IMR-90 (cell line): ENCODE results near the gene MTHFD2L. TPM values are rescaled to one million over a fixed set of nuclear protein-coding genes. Genes with fewer than 3 reads are reported as not detected.

ENCODE experiments used
- ATAC-seq: fragments of 200-7000 bp; cut with Tn5 transposase; 2 replicates; pipeline ENCODE4 v1.9.1; 2020; ENCODE audit warnings: low read depth, mild to moderate bottlenecking, moderate library complexity
- BruUV-seq: library from RNA; stranded (reverse); fragments of 400-500 nt; replicated peaks from 2 replicates; lab custom pipeline; 2021; lab: Mats Ljungman, UMichigan
- CTCF ChIA-PET: fragments of 300-600 bp; formaldehyde crosslinking; extraction: SDS; loops from one replicate; lab custom pipeline; 2021; ENCODE audit warnings: antibody characterized with exemption; lab: Yijun Ruan, JAX
- POLR2A ChIA-PET: fragments of 300-600 bp; sonication (Branson Sonifier 250); formaldehyde crosslinking; loops from one replicate; lab custom pipeline; 2022; ENCODE audit warnings: antibody characterized with exemption; ENCODE audit not compliant: unreplicated experiment; lab: Charles Lee
- DNase-seq: peaks from one replicate; pipeline ENCODE4 v3.0.0; 2013
- H2AFZ ChIP-seq: replicated peaks from 2 replicates; pipeline ENCODE3; 2013; ENCODE audit warnings: low read length, mild to moderate bottlenecking; ENCODE audit not compliant: poor library complexity
- H2AK5ac ChIP-seq: 2 replicates; pipeline ENCODE4 v1.6.1; 2013; ENCODE audit warnings: low read depth, low read length, inconsistent platforms
- H2AK9ac ChIP-seq: replicated peaks from 2 replicates; pipeline ENCODE3; 2013; ENCODE audit warnings: mild to moderate bottlenecking, low read depth, low read length, moderate library complexity; ENCODE audit not compliant: poor library complexity
- H2BK120ac ChIP-seq: 2 replicates; pipeline ENCODE4 v1.6.1; 2013; ENCODE audit warnings: low read depth, low read length, inconsistent platforms
- H2BK15ac ChIP-seq: 3 replicates; pipeline ENCODE4 v1.6.1; 2013; ENCODE audit warnings: low read depth, low read length, inconsistent platforms
- H2BK20ac ChIP-seq: 2 replicates; pipeline ENCODE4 v1.6.1; 2013; ENCODE audit warnings: low read depth, mild to moderate bottlenecking, inconsistent platforms, low read length, moderate library complexity
- H2BK5ac ChIP-seq: 2 replicates; pipeline ENCODE4 v1.6.1; 2013; ENCODE audit warnings: mild to moderate bottlenecking, low read depth, low read length, inconsistent platforms; ENCODE audit not compliant: poor library complexity, severe bottlenecking
- H3K14ac ChIP-seq: replicated peaks from 2 replicates; pipeline ENCODE4 v1.6.1; 2013; ENCODE audit warnings: low read depth, low read length, inconsistent platforms
- H3K18ac ChIP-seq: 2 replicates; pipeline ENCODE4 v1.6.1; 2013; ENCODE audit warnings: low read depth, low read length, control low read depth
- H3K23ac ChIP-seq: 2 replicates; pipeline ENCODE4 v1.6.1; 2013; ENCODE audit warnings: low read depth, low read length, inconsistent platforms
- H3K27ac ChIP-seq: 2 replicates; pipeline ENCODE4 v1.5.1; 2013; ENCODE audit warnings: mild to moderate bottlenecking, control low read depth, low read length; ENCODE audit not compliant: insufficient read depth
- H3K27me3 ChIP-seq: 2 replicates; pipeline ENCODE4 v1.6.1; 2013; ENCODE audit warnings: low read length; ENCODE audit not compliant: control insufficient read depth, insufficient read depth
- H3K36me3 ChIP-seq: 2 replicates; pipeline ENCODE4 v1.6.1; 2013; ENCODE audit warnings: low read length, mixed read lengths; ENCODE audit not compliant: control insufficient read depth, insufficient read depth
- H3K4ac ChIP-seq: 2 replicates; pipeline ENCODE4 v1.6.1; 2013; ENCODE audit warnings: low read depth, low read length, inconsistent platforms
- H3K4me1 ChIP-seq: 2 replicates; pipeline ENCODE4 v1.6.1; 2013; ENCODE audit warnings: low read length, mixed read lengths; ENCODE audit not compliant: control insufficient read depth, insufficient read depth
- H3K4me2 ChIP-seq: 2 replicates; pipeline ENCODE4 v1.6.1; 2013; ENCODE audit warnings: low read depth, mild to moderate bottlenecking, control low read depth, low read length, moderate library complexity
- H3K4me3 ChIP-seq: 2 replicates; pipeline ENCODE4 v1.5.1; 2013; ENCODE audit warnings: low read depth, mild to moderate bottlenecking, control low read depth, low read length, moderate library complexity; ENCODE audit not compliant: insufficient read depth
- H3K56ac ChIP-seq: 2 replicates; pipeline ENCODE4 v1.6.1; 2013; ENCODE audit warnings: low read length, inconsistent platforms; ENCODE audit not compliant: insufficient read depth; ENCODE audit errors: extremely low read depth
- H3K79me1 ChIP-seq, 2 experiments: 2 replicates each; pipeline ENCODE4 v1.6.1; 2013; ENCODE audit warnings: low read length in 2 of 2, inconsistent platforms in 1 of 2, low read depth in 1 of 2
- H3K9ac ChIP-seq: 2 replicates; pipeline ENCODE4 v1.6.1; 2013; ENCODE audit warnings: low read depth, low read length, control low read depth
- H3K9me1 ChIP-seq: 2 replicates; pipeline ENCODE4 v1.6.1; 2013; ENCODE audit warnings: low read length, inconsistent platforms; ENCODE audit not compliant: insufficient read depth
- H3K9me3 ChIP-seq: 2 replicates; pipeline ENCODE4 v1.6.1; 2013; ENCODE audit warnings: low read length; ENCODE audit not compliant: control insufficient read depth, insufficient read depth
- H4K20me1 ChIP-seq: 2 replicates; pipeline ENCODE4 v1.6.1; 2013; ENCODE audit warnings: low read length, inconsistent platforms; ENCODE audit not compliant: insufficient read depth
- H4K5ac ChIP-seq: 2 replicates; pipeline ENCODE4 v1.6.1; 2013; ENCODE audit warnings: mild to moderate bottlenecking, low read depth, low read length, control low read depth
- H4K8ac ChIP-seq, 2 experiments: 2 replicates each; pipeline ENCODE4 v1.6.1; 2013; ENCODE audit warnings: low read depth in 2 of 2, low read length in 2 of 2, control low read depth in 1 of 2, inconsistent platforms in 1 of 2
- H4K91ac ChIP-seq: 2 replicates; pipeline ENCODE4 v1.6.1; 2013; ENCODE audit warnings: low read depth, low read length, inconsistent platforms; ENCODE audit not compliant: insufficient read depth
- FOS ChIP-seq: fragments of 150-350 bp; IDR thresholded peaks from 2 replicates; pipeline ENCODE4 v1.6.1; 2016; ENCODE audit warnings: low read depth, low read length
- WGBS, 2 experiments: methylation state at CpG; one replicate each; pipeline versions ENCODE4 v1.1.5 to v1.1.7; 2013; ENCODE audit warnings: missing lambda C conversion rate in 2 of 2; ENCODE audit not compliant: insufficient read length in 1 of 2; ENCODE audit errors: extremely low coverage in 2 of 2; 5-methylcytosine and 5-hydroxymethylcytosine counted together
- dilution Hi-C: fragments of 300-500 bp; cut with HindIII; formaldehyde crosslinking; loops from one replicate; pipeline ENCODE4 v1.14.3; 2018; ENCODE audit warnings: low sequenced_read_pairs; ENCODE audit not compliant: unreplicated experiment
- in situ Hi-C: fragments of 300-500 bp; cut with MboI; formaldehyde crosslinking; loops from 3 replicates; pipeline ENCODE4 v1.14.3; 2019; ENCODE audit warnings: low sequenced_read_pairs, inconsistent platforms, mixed read lengths
- intact Hi-C: fragments of 100-400 bp; cut with micrococcal nuclease; formaldehyde crosslinking; loops from 2 replicates; pipeline ENCODE4 v1.10.0; 2022
- polyA plus RNA-seq, 3 experiments: library from polyadenylated mRNA; depleted of rRNA; stranded (reverse); fragments of >200 nt; gene quantifications; 2 replicates each; pipeline ENCODE4 v1.2.3, GENCODE V29; 2012; ENCODE audit warnings: low replicate concordance in 1 of 3
- total RNA-seq: library from RNA; depleted of rRNA; stranded (reverse); fragments of >200 nt; gene quantifications from 2 replicates; pipeline ENCODE4 v1.2.3, GENCODE V29; 2012

MTHFD2L gene
- total and polyA plus RNA-seq, 2 of the 4 experiments (the other 2 are of a cell fraction): 2.8 to 4.3 TPM

- no peak overlapping the region for H3K4ac ChIP-seq
- no peak overlapping the region for H3K9ac ChIP-seq
- ChIA-PET POLR2A (no interaction called here), CTCF (no interaction called here)
- no peak overlapping the region for H3K4me2 ChIP-seq
- H3K36me3 ChIP-seq: no peaks in the 10 kb centered on the region
- H3K79me1 ChIP-seq: no peaks in the 10 kb centered on the region
- no peak overlapping the region for H3K23ac ChIP-seq
- WGBS, 2 experiments: 88% methylated on average over 1 of the region's 1 CpG; no CpG with 5 or more reads in 1 of the 2 experiments
- no peak overlapping the region for H4K8ac ChIP-seq
- H3K14ac ChIP-seq: no peak overlapping the region
- DNase-seq: no peak
- H3K9me3 ChIP-seq: no peaks in the 10 kb centered on the region
- H2BK120ac ChIP-seq: no peak overlapping the region
- BruUV-seq: no TSS peak
- H3K4me3 ChIP-seq: no peak overlapping the region
- H3K18ac ChIP-seq: no peak overlapping the region
- H3K4me1 ChIP-seq: no peaks in the 10 kb centered on the region
- no peak overlapping the region for H2AK5ac ChIP-seq
- in situ Hi-C loops (loop anchor here (25.0 kb wide), 1 partner anchor 643 kb away; no protein-coding TSS in a partner anchor), intact Hi-C loops (no loop called here), dilution Hi-C loops (no loop called here)
- H2AK9ac ChIP-seq: no peak overlapping the region
- H2BK5ac ChIP-seq: no peak overlapping the region
- H4K5ac ChIP-seq: no peak overlapping the region
- no peak overlapping the region for H2BK20ac ChIP-seq
- no peak overlapping the region for H2AFZ ChIP-seq
- no peaks in the 10 kb centered on the region for H3K9me1 ChIP-seq
- TF ChIP-seq FOS: no peak
- no peak overlapping the region for H4K91ac ChIP-seq
- no peak overlapping the region for H3K27ac ChIP-seq
- H3K56ac ChIP-seq: no peak overlapping the region
- no peak for ATAC-seq
- no peak overlapping the region for H2BK15ac ChIP-seq
- H4K20me1 ChIP-seq: no peaks in the 10 kb centered on the region
- H3K27me3 ChIP-seq: no peaks in the 10 kb centered on the region
Observed at GRCh38 chr4:74305000-74305399, 147.1 kb downstream of the MTHFD2L start.
